ENCODE measurements around the gene LINGO4. TPM values are rescaled to one million over a fixed set of nuclear protein-coding genes. Genes with fewer than 3 reads are reported as not detected.

The LINGO4 gene
- total and polyA plus RNA-seq, 2 of the 13 experiments (the other 11 are each of a cell fraction or from before 2014, with no cell fraction given): 0.02 to 0.05 TPM

- no peak for TF ChIP-seq HNF1A (IDR thresholded peaks at IDR 0.05; ENCODE audit: low read depth)
- no peak for TF ChIP-seq HNF1A (CRISPR knock-in tag; IDR thresholded peaks at IDR 0.05; ENCODE audit: borderline replicate concordance)
- TF ChIP-seq ZNF597 (CRISPR knock-in tag; IDR thresholded peaks at IDR 0.05): no peak
- no peak for TF ChIP-seq NR2F6 (IDR thresholded peaks at IDR 0.05)
- no peak for TF ChIP-seq NR2F6 (CRISPR knock-in tag; IDR thresholded peaks at IDR 0.05)
- no peak for TF ChIP-seq ZNF10 (CRISPR knock-in tag; IDR thresholded peaks at IDR 0.05; ENCODE audit: borderline replicate concordance, low read depth)
- TF ChIP-seq TERF1 (CRISPR knock-in tag; IDR thresholded peaks at IDR 0.05): no peak
- no peak for TF ChIP-seq IRF1 (CRISPR knock-in tag; IDR thresholded peaks at IDR 0.05; ENCODE audit: low read depth)
- TF ChIP-seq GRHL1 (CRISPR knock-in tag; conservative IDR thresholded peaks at IDR 0.05): no peak
- TF ChIP-seq FOXA3 (CRISPR knock-in tag; IDR thresholded peaks at IDR 0.05): no peak
Observed at GRCh38 chr1:151801846-151802245, 3.4 kb downstream of the LINGO4 start (continued).

Data from HepG2 (cell line).